Natural killer cell (primary cell): ENCODE measurements around the gene UBAP1L. TPM values are rescaled to one million over a fixed set of nuclear protein-coding genes. Genes with fewer than 3 reads are reported as not detected.
"Not testable (repeated sequence)": the region's sequence is repeated elsewhere in the genome, so short reads cannot be mapped to it uniquely, and the experiment has no call there.

ENCODE experiments used
- ATAC-seq, 3 donors: fragments of 150-1000 bp in 2 of 3; fragments of 200-7000 bp in 1 of 3; cut with Tn5 transposase; 1 replicate in 1 of 3; 2 replicates in 2 of 3; pipeline ENCODE4 v1.10.0; 2021; ENCODE audit warnings: mild to moderate bottlenecking in 2 of 3, moderate library complexity in 2 of 3
- DNase-seq, 2 donors: peaks; one replicate each; pipeline versions ENCODE4 v3.0.0 to v3.0.0-alpha.2; 2013 to 2021; ENCODE audit warnings: mixed read lengths in 1 of 2
- H3K27ac ChIP-seq: one replicate; pipeline ENCODE4 v1.5.1; 2013; ENCODE audit warnings: mild to moderate bottlenecking, low read length
- H3K27me3 ChIP-seq: one replicate; pipeline ENCODE4 v1.6.1; 2013; ENCODE audit warnings: low read length; ENCODE audit not compliant: control insufficient read depth, insufficient read depth
- H3K36me3 ChIP-seq: one replicate; pipeline ENCODE4 v1.6.1; 2013; ENCODE audit warnings: low read length; ENCODE audit not compliant: control insufficient read depth, insufficient read depth
- H3K4me1 ChIP-seq: one replicate; pipeline ENCODE4 v1.6.1; 2013; ENCODE audit warnings: low read length; ENCODE audit not compliant: control insufficient read depth, insufficient read depth
- H3K4me3 ChIP-seq: one replicate; pipeline ENCODE4 v1.5.1; 2013; ENCODE audit warnings: low read length
- H3K9me3 ChIP-seq: one replicate; pipeline ENCODE4 v1.6.1; 2013; ENCODE audit warnings: low read length; ENCODE audit not compliant: control insufficient read depth, insufficient read depth
- H3K27ac Mint-ChIP-seq, 2 donors: one replicate each; pipeline ENCODE4 v1.8.0; 2022; ENCODE audit warnings: mild to moderate bottlenecking in 2 of 2, mixed read lengths in 2 of 2, moderate library complexity in 1 of 2
- H3K27me3 Mint-ChIP-seq, 2 donors: one replicate each; pipeline ENCODE4 v1.8.0; 2022; ENCODE audit warnings: low read depth in 2 of 2, mixed read lengths in 2 of 2
- H3K36me3 Mint-ChIP-seq: one replicate; pipeline ENCODE4 v1.8.0; 2022; ENCODE audit warnings: mixed read lengths
- H3K4me1 Mint-ChIP-seq, 2 donors: one replicate each; pipeline ENCODE4 v1.8.0; 2022; ENCODE audit warnings: mixed read lengths in 2 of 2
- H3K4me3 Mint-ChIP-seq: one replicate; pipeline ENCODE4 v1.8.0; 2022; ENCODE audit warnings: mild to moderate bottlenecking, moderate library complexity, mixed read lengths
- H3K9me3 Mint-ChIP-seq, 2 donors: one replicate each; pipeline ENCODE4 v1.8.0; 2022; ENCODE audit warnings: mixed read lengths in 2 of 2
- CTCF ChIP-seq: fragments of 200-600 bp; IDR thresholded peaks from one replicate; pipeline ENCODE4 v1.8.0; 2022; ENCODE audit warnings: antibody characterized with exemption
- WGBS: methylation state at CpG from one replicate; pipeline ENCODE4 v1.1.7; 2013; ENCODE audit warnings: missing lambda C conversion rate; ENCODE audit not compliant: insufficient coverage; 5-methylcytosine and 5-hydroxymethylcytosine counted together
- intact Hi-C: fragments of 100-400 bp; cut with micrococcal nuclease; formaldehyde crosslinking; loops from one replicate; pipeline ENCODE4 v1.14.2; 2022
- total RNA-seq, 4 donors: library from RNA; stranded (reverse); fragments of 120-200 nt in 1 of 4; gene quantifications; one replicate each; pipeline versions ENCODE4 v1.2.3 to v1.2.4, GENCODE V29; 2013 to 2022

UBAP1L gene
- total RNA-seq, 3 donors from 2014 or later (not counting 1 experiment from before 2014, with no cell fraction given) = 4.3 to 8.0 (median 7.5) TPM

- Mint-ChIP-seq H3K27me3 (peaks cover 0 to 3% of the 10 kb centered on the region in 2 donors), H3K36me3 (no peaks in the 10 kb centered on the region), H3K4me1 (peaks cover 12 to 14% of the 10 kb centered on the region in 2 donors), H3K27ac (no peak overlapping the region), H3K9me3 (no peaks in the 10 kb centered on the region), H3K4me3 (no peak overlapping the region)
- no peak overlapping the region for H3K4me3 ChIP-seq
- intact Hi-C loops = no loop called here
- H3K9me3 ChIP-seq = no peaks in the 10 kb centered on the region
- H3K27ac ChIP-seq = no peak overlapping the region
- no peak for ATAC-seq
- peaks cover 10% of the 10 kb centered on the region for H3K4me1 ChIP-seq
- no peaks in the 10 kb centered on the region for H3K27me3 ChIP-seq
- WGBS = no CpG with 5 or more reads among the region's 2 CpGs
- H3K36me3 ChIP-seq = no peaks in the 10 kb centered on the region
- no peak for TF ChIP-seq CTCF
- no peak for DNase-seq
These were observed 66.8 kb downstream of the UBAP1L start for GRCh38 chr15:65048241-65048640.

GRCh38 chr15:65044724-65045481 is 70.1 kb downstream of the UBAP1L start, which contains the start of gene SLC51B:
Gene SLC51B (plus strand): TSS chr15:65045387. CDS start chr15:65050005, 4,618 bp downstream.
- Histone ChIP-seq H3K4me3 (no peak within 1 kb of the TSS), H3K9me3 (no peaks in the 10 kb centered on the region), H3K36me3 (no peaks in the 10 kb centered on the region), H3K4me1 (peaks cover 9% of the 10 kb centered on the region), H3K27me3 (no peaks in the 10 kb centered on the region), H3K27ac (no peak within 1 kb of the TSS)
- intact Hi-C loops = no loop called here
- DNase-seq (no peak), ATAC-seq (no peak)
- Mint-ChIP-seq H3K4me1 (peaks cover 9% of the 10 kb centered on the region in 2 donors), H3K4me3 (no peak within 1 kb of the TSS), H3K27ac (no peak within 1 kb of the TSS), H3K36me3 (no peaks in the 10 kb centered on the region), H3K27me3 (peaks cover 0 to 3% of the 10 kb centered on the region in 2 donors), H3K9me3 (no peaks in the 10 kb centered on the region)
- WGBS = 93% methylated on average over 7 of the region's 7 CpGs
- no peak for TF ChIP-seq CTCF

- H3K27ac Mint-ChIP-seq, H3K4me3 Mint-ChIP-seq, ATAC-seq, H3K4me1 ChIP-seq, H3K4me3 ChIP-seq, H3K9me3 ChIP-seq, H3K36me3 Mint-ChIP-seq, H3K4me1 Mint-ChIP-seq, H3K27me3 ChIP-seq, H3K9me3 Mint-ChIP-seq, DNase-seq, intact Hi-C loops, H3K36me3 ChIP-seq, H3K27me3 Mint-ChIP-seq, H3K27ac ChIP-seq: not testable (repeated sequence)
- WGBS = 81% methylated on average over 5 of the region's 5 CpGs
These were observed 70.8 kb downstream of the UBAP1L start for GRCh38 chr15:65044218-65044617.

- no peaks in the 10 kb centered on the region for H3K9me3 Mint-ChIP-seq
- intact Hi-C loops = no loop called here
- no peaks in the 10 kb centered on the region for H3K27me3 ChIP-seq
- no peaks in the 10 kb centered on the region for H3K36me3 ChIP-seq
- H3K27ac Mint-ChIP-seq = no peak overlapping the region
- H3K36me3 Mint-ChIP-seq = no peaks in the 10 kb centered on the region
- H3K4me3 ChIP-seq = no peak overlapping the region
- no peak for DNase-seq
- peaks cover 0 to 3% of the 10 kb centered on the region in 2 donors for H3K27me3 Mint-ChIP-seq
- no peak overlapping the region for H3K4me3 Mint-ChIP-seq
- no peaks in the 10 kb centered on the region for H3K4me1 ChIP-seq
- no peak for TF ChIP-seq CTCF
- WGBS = 85% methylated on average over 4 of the region's 4 CpGs
- no peak overlapping the region for H3K27ac ChIP-seq
- no peak for ATAC-seq
- no peaks in the 10 kb centered on the region for H3K4me1 Mint-ChIP-seq
- H3K9me3 ChIP-seq = no peaks in the 10 kb centered on the region
These were observed 72.1 kb downstream of the UBAP1L start for GRCh38 chr15:65042776-65043327.

Other genes with a start within 250 kb of the UBAP1L start
- 10 to 100 TPM; 13.7 to 16.2 (median 13.9) TPM for gene ANKDD1A, start 203.3 kb downstream of the UBAP1L start, total RNA-seq
- 10 to 100 TPM; 39.6 to 52.3 (median 40.4) TPM for gene SPG21, start 125.3 kb downstream of the UBAP1L start, total RNA-seq
- gene MTFMT, start 85.6 kb downstream of the UBAP1L start, total RNA-seq = 10 to 100 TPM in 2 of 3 donors, 1 to 10 TPM in 1; 9.3 to 13.6 (median 12.2) TPM
- gene SLC51B, start 69.8 kb downstream of the UBAP1L start, total RNA-seq = not detected
- gene RASL12, start 47.2 kb downstream of the UBAP1L start, total RNA-seq = not detected
- not detected for gene KBTBD13, start 38.5 kb downstream of the UBAP1L start, total RNA-seq
- gene PDCD7, start 18.6 kb upstream of the UBAP1L start, total RNA-seq = 10 to 100 TPM; 19.1 to 33.9 (median 26.7) TPM
- 10 to 100 TPM; 35.4 to 39.9 (median 38.2) TPM for gene CLPX, start 70.1 kb upstream of the UBAP1L start, total RNA-seq
- gene CILP, start 96.3 kb upstream of the UBAP1L start, total RNA-seq = under 1 TPM; 0.24 to 0.61 (median 0.35) TPM
- 10 to 100 TPM; 11.7 to 19.3 (median 16.4) TPM for gene PARP16, start 171.7 kb upstream of the UBAP1L start, total RNA-seq
- not detected for gene RNU5A-1, start 180.9 kb upstream of the UBAP1L start, total RNA-seq
- gene RNU5B-1, start 189.5 kb upstream of the UBAP1L start, total RNA-seq = 10 to 100 TPM in 1 of 3 donors, not detected in 2; 15.0 TPM